GM12878 (cell line): ENCODE measurements around the gene PHLPP1. TPM values are rescaled to one million over a fixed set of nuclear protein-coding genes. Genes with fewer than 3 reads are reported as not detected.

Source experiments
- ATAC-seq: fragments of 200-7000 bp; cut with Tn5 transposase; 3 replicates; pipeline ENCODE4 v1.9.1; 2020; ENCODE audit warnings: mild to moderate bottlenecking, moderate library complexity
- BruUV-seq: library from RNA; stranded (reverse); fragments of 400-500 nt; replicated peaks from 2 replicates; lab custom pipeline; 2021; lab: Mats Ljungman, UMichigan
- CTCF ChIA-PET: fragments of 300-600 bp; sonication (Branson Sonifier 250); formaldehyde crosslinking; extraction: SDS; loops from one replicate; lab custom pipeline; 2021; ENCODE audit warnings: inconsistent platforms; lab: Yijun Ruan, JAX
- POLR2A ChIA-PET: fragments of 350-600 bp; formaldehyde crosslinking; extraction: SDS; loops from one replicate; lab custom pipeline; 2021; ENCODE audit warnings: inconsistent platforms; lab: Charles Lee
- RAD21 ChIA-PET: fragments of 300-600 bp; sonication (Branson Sonifier 250); formaldehyde crosslinking; loops from one replicate; lab custom pipeline; 2023; ENCODE audit warnings: antibody characterized with exemption; ENCODE audit not compliant: unreplicated experiment; lab: Charles Lee
- SMC1A ChIA-PET: fragments of 300-600 bp; sonication (Branson Sonifier 250); formaldehyde crosslinking; loops from one replicate; lab custom pipeline; 2023; ENCODE audit not compliant: unreplicated experiment, uncharacterized antibody; lab: Charles Lee
- DNase-seq: peaks from one replicate; pipeline ENCODE4 v3.0.0-alpha.2; 2011; ENCODE audit warnings: low read depth, low spot score
- FAIRE-seq: peaks from 3 replicates; lab custom pipeline; 2011; peaks lifted over from hg19 to GRCh38; lab: Jason Lieb, UNC
- H2AFZ ChIP-seq: 2 replicates; pipeline ENCODE4 v1.6.0; 2011; ENCODE audit warnings: low read depth, low read length, control low read depth; ENCODE audit not compliant: control insufficient read depth
- H3K27ac ChIP-seq: 2 replicates; pipeline ENCODE4 v1.5.1; 2011; ENCODE audit warnings: control low read depth; ENCODE audit not compliant: control insufficient read depth, insufficient read depth
- H3K27me3 ChIP-seq, 2 experiments: replicated peaks in 1 of 2; 2 replicates each; pipeline versions ENCODE4 v1.6.0 to v1.6.1; 2011; ENCODE audit warnings: low read length in 1 of 2; ENCODE audit not compliant: control insufficient read depth in 2 of 2, insufficient read depth in 2 of 2
- H3K36me3 ChIP-seq, 2 experiments: 2 replicates each; pipeline ENCODE4 v1.5.1; 2011; ENCODE audit warnings: low read length in 1 of 2; ENCODE audit not compliant: control insufficient read depth in 2 of 2, insufficient read depth in 2 of 2
- H3K4me1 ChIP-seq: 2 replicates; pipeline ENCODE4 v1.6.1; 2011; ENCODE audit warnings: mild to moderate bottlenecking, low read length, moderate library complexity, mixed read lengths; ENCODE audit not compliant: control insufficient read depth, insufficient read depth
- H3K4me2 ChIP-seq: 2 replicates; pipeline ENCODE4 v1.6.0; 2011; ENCODE audit warnings: control low read depth; ENCODE audit not compliant: control insufficient read depth, insufficient read depth
- H3K4me3 ChIP-seq: fragments of 200-600 bp; sonication (generic); 2 replicates; pipeline ENCODE4 v1.5.1; 2016
- H3K79me2 ChIP-seq: 2 replicates; pipeline ENCODE4 v1.6.0; 2011; ENCODE audit warnings: low read length; ENCODE audit not compliant: control insufficient read depth, insufficient read depth
- H3K9ac ChIP-seq: 2 replicates; pipeline ENCODE4 v1.8.0; 2011; ENCODE audit warnings: low read length, control low read depth, mixed read lengths; ENCODE audit not compliant: control insufficient read depth, insufficient read depth
- H3K9me3 ChIP-seq: replicated peaks from 3 replicates; pipeline ENCODE4 v1.5.1; 2011; ENCODE audit warnings: mild to moderate bottlenecking, low read length; ENCODE audit not compliant: control insufficient read depth, insufficient read depth
- H4K20me1 ChIP-seq: 2 replicates; pipeline ENCODE4 v1.6.0; 2011; ENCODE audit not compliant: control insufficient read depth, insufficient read depth
- BRCA1 ChIP-seq: IDR thresholded peaks from 2 replicates; pipeline ENCODE4 v1.6.1; 2011; ENCODE audit warnings: low read depth, low read length, improper control_type of control experiment
- CBFB ChIP-seq: IDR thresholded peaks from 2 replicates; pipeline ENCODE4 v1.6.1; 2016; ENCODE audit warnings: antibody characterized with exemption, low read depth
- E2F8 ChIP-seq: fragments of 450-650 bp; IDR thresholded peaks from 2 replicates; pipeline ENCODE4 v1.6.1; 2018; ENCODE audit warnings: mild to moderate bottlenecking, low read depth, moderate library complexity; ENCODE audit not compliant: partially characterized antibody
- EP300 ChIP-seq, 2 experiments: fragments of 150-350 bp in 1 of 2; IDR thresholded peaks; 2 replicates each; pipeline ENCODE4 v1.6.1; 2011 to 2012; ENCODE audit warnings: low read depth in 2 of 2, low read length in 2 of 2, borderline replicate concordance in 1 of 2, improper control_type of control experiment in 1 of 2, inconsistent platforms in 1 of 2; ENCODE audit not compliant: control insufficient read depth in 1 of 2
- ESRRA ChIP-seq: IDR thresholded peaks from 2 replicates; pipeline ENCODE4 v1.6.1; 2012; ENCODE audit warnings: mild to moderate bottlenecking, low read length, improper control_type of control experiment
- EZH2 ChIP-seq: IDR thresholded peaks from 2 replicates; pipeline ENCODE4 v1.6.1; 2012; ENCODE audit warnings: low read depth, mild to moderate bottlenecking, control low read depth, inconsistent platforms, low read length, borderline replicate concordance; ENCODE audit not compliant: control insufficient read depth
- HDGF ChIP-seq: fragments of 450-650 bp; IDR thresholded peaks from 2 replicates; pipeline ENCODE4 v1.6.1; 2016; ENCODE audit warnings: antibody characterized with exemption
- JUNB ChIP-seq: IDR thresholded peaks from 2 replicates; pipeline ENCODE4 v1.6.1; 2016; ENCODE audit warnings: antibody characterized with exemption, mild to moderate bottlenecking
- MEF2A ChIP-seq: IDR thresholded peaks from 2 replicates; pipeline ENCODE4 v1.6.1; 2011; ENCODE audit warnings: low read depth, mild to moderate bottlenecking, low read length, moderate library complexity; ENCODE audit not compliant: insufficient read depth
- PAX5 ChIP-seq: IDR thresholded peaks from 2 replicates; pipeline ENCODE4 v1.6.1; 2011; ENCODE audit warnings: low read depth, low read length, borderline replicate concordance
- PKNOX1 ChIP-seq: fragments of 450-650 bp; IDR thresholded peaks from 2 replicates; pipeline ENCODE4 v1.6.1; 2016; ENCODE audit warnings: mild to moderate bottlenecking
- SREBF1 ChIP-seq: IDR thresholded peaks from 2 replicates; pipeline ENCODE4 v1.6.1; 2012; ENCODE audit warnings: mild to moderate bottlenecking, low read length
- ZNF207 ChIP-seq: fragments of 450-650 bp; IDR thresholded peaks from 2 replicates; pipeline ENCODE4 v1.6.1; 2014; ENCODE audit warnings: antibody characterized with exemption, mild to moderate bottlenecking, borderline replicate concordance
- ZNF217 ChIP-seq: fragments of 450-650 bp; IDR thresholded peaks from 2 replicates; pipeline ENCODE4 v1.6.1; 2017; ENCODE audit warnings: antibody characterized with exemption, mild to moderate bottlenecking
- WGBS: methylation state at CpG from one replicate; pipeline ENCODE4 v1.1.6; 2016; ENCODE audit warnings: low lambda C conversion rate; ENCODE audit not compliant: insufficient replicate concordance, insufficient coverage; ENCODE audit errors: missing lambda C conversion rate; 5-methylcytosine and 5-hydroxymethylcytosine counted together
- in situ Hi-C: fragments of 300-500 bp; cut with MboI; formaldehyde crosslinking; loops from 9 replicates; pipeline ENCODE4 v1.14.3; 2018; ENCODE audit warnings: mixed read lengths
- intact Hi-C: fragments of 100-400 bp; cut with micrococcal nuclease; formaldehyde crosslinking; loops from one replicate; pipeline ENCODE4 v1.14.2; 2022; ENCODE audit not compliant: unreplicated experiment
- polyA plus RNA-seq, 11 experiments: library from polyadenylated mRNA; depleted of rRNA in 4 of 11; unstranded in 6 of 11; stranded (reverse) in 5 of 11; fragments of >200 nt; fragmentation: Nextera tagmentation in 4 of 11; fragmentation: Illumina TruSeq in 1 of 11; extraction: Ambion mirVana in 4 of 11; extraction: Trizol in 1 of 11; gene quantifications; 1 replicate in 1 of 11; 2 replicates in 10 of 11; pipeline versions ENCODE4 v1.2.1 to v1.2.3, GENCODE V29; 2011 to 2016; ENCODE audit warnings: inconsistent platforms in 2 of 11, missing spikeins in 2 of 11, low read depth in 1 of 11
- total RNA-seq, 4 experiments: library from RNA; depleted of rRNA in 3 of 4; stranded (reverse); fragments of >200 nt in 3 of 4; fragmentation: Illumina TruSeq in 1 of 4; extraction: Trizol in 1 of 4; gene quantifications; 2 replicates each; pipeline versions ENCODE4 v1.2.1 to v1.2.3, GENCODE V29; 2013 to 2021
- TF ChIP-seq, protein P1 (sequence below): fragments of 450-650 bp; IDR thresholded peaks from 2 replicates; pipeline ENCODE4 v1.6.1; 2014; ENCODE audit warnings: mild to moderate bottlenecking

PHLPP1 gene
- total and polyA plus RNA-seq, 10 of the 15 experiments (the other 5 are each of a cell fraction or from before 2014, with no cell fraction given): 0.42 to 7.0 (median 1.9) TPM

- intact Hi-C loops: no loop called here
- in situ Hi-C loops: no loop called here
- SMC1A ChIA-PET: interaction anchor here (0.7 to 1.2 kb wide), 3 partner anchors 14 to 112 kb away, joined by 3 read pairs; no protein-coding TSS in a partner anchor
Observed at GRCh38 chr18:62797329-62797728, 82.0 kb downstream of the PHLPP1 start.

More at GRCh38 chr18:62797329-62797728, 82.0 kb downstream of the PHLPP1 start:
- no peak for FAIRE-seq
- H3K4me1 ChIP-seq: no peaks in the 10 kb centered on the region
- ChIA-PET POLR2A (no interaction called here), CTCF (no interaction called here), RAD21 (interaction anchor here (0.6 kb wide), 1 partner anchor 641 kb away, joined by 3 read pairs; no protein-coding TSS in a partner anchor)
- DNase-seq: no peak
- 55% methylated on average over 3 of the region's 3 CpGs for WGBS
- ATAC-seq: no peak
- H3K79me2 ChIP-seq: no peaks in the 10 kb centered on the region
- H3K27me3 ChIP-seq: no peaks in the 10 kb centered on the region
- H3K36me3 ChIP-seq: no peaks in the 10 kb centered on the region
- BruUV-seq: no TSS peak
- no peak overlapping the region for H3K27ac ChIP-seq
- no peak overlapping the region for H3K4me2 ChIP-seq
- H3K9ac ChIP-seq: no peak overlapping the region
- H3K9me3 ChIP-seq: no peaks in the 10 kb centered on the region
- no peak overlapping the region for H2AFZ ChIP-seq
- no peak overlapping the region for H3K4me3 ChIP-seq
- TF ChIP-seq E2F8: no peak
- no peak for TF ChIP-seq ESRRA
- TF ChIP-seq JUNB: no peak
- TF ChIP-seq, protein P1, sequence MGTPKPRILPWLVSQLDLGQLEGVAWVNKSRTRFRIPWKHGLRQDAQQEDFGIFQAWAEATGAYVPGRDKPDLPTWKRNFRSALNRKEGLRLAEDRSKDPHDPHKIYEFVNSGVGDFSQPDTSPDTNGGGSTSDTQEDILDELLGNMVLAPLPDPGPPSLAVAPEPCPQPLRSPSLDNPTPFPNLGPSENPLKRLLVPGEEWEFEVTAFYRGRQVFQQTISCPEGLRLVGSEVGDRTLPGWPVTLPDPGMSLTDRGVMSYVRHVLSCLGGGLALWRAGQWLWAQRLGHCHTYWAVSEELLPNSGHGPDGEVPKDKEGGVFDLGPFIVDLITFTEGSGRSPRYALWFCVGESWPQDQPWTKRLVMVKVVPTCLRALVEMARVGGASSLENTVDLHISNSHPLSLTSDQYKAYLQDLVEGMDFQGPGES: no peak
- TF ChIP-seq EZH2: no peak
- no peak for TF ChIP-seq MEF2A
- no peak for TF ChIP-seq SREBF1
- TF ChIP-seq EP300 (IDR thresholded peaks at IDR 0.05; ENCODE audit: borderline replicate concordance in 1 of 2, control insufficient read depth in 1 of 2, low read depth in 2 of 2, low read length in 2 of 2): no peak
- no peak for TF ChIP-seq CBFB
- no peak for TF ChIP-seq PKNOX1
- no peak for TF ChIP-seq BRCA1
- no peak for TF ChIP-seq PAX5
- no peak for TF ChIP-seq ZNF217
- TF ChIP-seq HDGF: no peak
- TF ChIP-seq ZNF207: no peak
- H4K20me1 ChIP-seq: no peaks in the 10 kb centered on the region
